ENCODE results near the gene SPOCK2. TPM values are rescaled to one million over a fixed set of nuclear protein-coding genes. Genes with fewer than 3 reads are reported as not detected.

The SPOCK2 gene
- total and polyA plus RNA-seq, 2 of the 13 experiments (the other 11 are each of a cell fraction or from before 2014, with no cell fraction given), result 8.6 to 30.6 TPM

- TF ChIP-seq ZFP37 (CRISPR knock-in tag; IDR thresholded peaks at IDR 0.05; ENCODE audit: borderline replicate concordance), result no peak
- no peak for TF ChIP-seq ZNF24 (IDR thresholded peaks at IDR 0.05)
- TF ChIP-seq ZBTB7B (CRISPR knock-in tag; IDR thresholded peaks at IDR 0.05), result peak; percentile 99
- TF ChIP-seq SOX13 (IDR thresholded peaks at IDR 0.05), result peak; percentile 84; the same call in 1 of the 2 replicates
- TF ChIP-seq SOX13 (CRISPR knock-in tag; conservative IDR thresholded peaks at IDR 0.05 in 1 of 2, IDR thresholded peaks at IDR 0.05 in 1 of 2), result peak in 1 of 2 experiments; percentile 94; a peak in 2 of 4 replicates
- no peak for TF ChIP-seq RARG (CRISPR knock-in tag; IDR thresholded peaks at IDR 0.05; ENCODE audit: low read depth)
- no peak for TF ChIP-seq ATF5 (CRISPR knock-in tag; IDR thresholded peaks at IDR 0.05; ENCODE audit: low read depth)
- TF ChIP-seq MLLT10 (CRISPR knock-in tag; IDR thresholded peaks at IDR 0.05), result no peak
- no peak for TF ChIP-seq ZUFSP (CRISPR knock-in tag; IDR thresholded peaks at IDR 0.05; ENCODE audit: borderline replicate concordance)
- TF ChIP-seq CERS6 (CRISPR knock-in tag; IDR thresholded peaks at IDR 0.05), result no peak
- TF ChIP-seq NBN (conservative IDR thresholded peaks at IDR 0.05), result no peak
- TF ChIP-seq DMTF1 (CRISPR knock-in tag; IDR thresholded peaks at IDR 0.05), result no peak
- TF ChIP-seq ZNF639 (CRISPR knock-in tag; conservative IDR thresholded peaks at IDR 0.05), result 0 out of 2 replicates have a peak, but pooled peaks have one; percentile 39
- no peak for TF ChIP-seq CREB3 (CRISPR knock-in tag; IDR thresholded peaks at IDR 0.05)
- TF ChIP-seq DR1 (CRISPR knock-in tag; IDR thresholded peaks at IDR 0.05), result 0 out of 2 replicates have a peak, but pooled peaks have one; percentile 59
- no peak for TF ChIP-seq SATB2 (CRISPR knock-in tag; IDR thresholded peaks at IDR 0.05)
- no peak for TF ChIP-seq ZNF33A (CRISPR knock-in tag; IDR thresholded peaks at IDR 0.05; ENCODE audit: borderline replicate concordance)
- TF ChIP-seq HNF4A (CRISPR knock-in tag; IDR thresholded peaks at IDR 0.05), result peak; percentile 92
- TF ChIP-seq SP1 (IDR thresholded peaks at IDR 0.05), result no peak
- TF ChIP-seq SP1 (CRISPR knock-in tag; IDR thresholded peaks at IDR 0.05), result peak; percentile 35; the same call in 1 of the 2 replicates
- no peak for TF ChIP-seq ZNF484 (CRISPR knock-in tag; IDR thresholded peaks at IDR 0.05; ENCODE audit: borderline replicate concordance, low read depth)
- no peak for TF ChIP-seq NFKBIZ (CRISPR knock-in tag; IDR thresholded peaks at IDR 0.05)
- TF ChIP-seq NFATC3 (CRISPR knock-in tag; IDR thresholded peaks at IDR 0.05), result no peak
Measured at GRCh38 chr10:72030762-72031543, 57.4 kb downstream of the SPOCK2 start (continued).

All from HepG2 (cell line).